GM21737 (cell line): ENCODE results near the gene HMCN1.

ENCODE experiments used
- ATAC-seq: cut with Tn5 transposase; IDR thresholded peaks from one replicate; pipeline ENCODE4 v1.9.1; 2021; ENCODE audit warnings: mild to moderate bottlenecking, moderate library complexity; ENCODE audit not compliant: unreplicated experiment

HMCN1 gene

GRCh38 chr1:186063091-186063657 lies 329.0 kb downstream of the HMCN1 start:
- ATAC-seq = no peak

- no peak for ATAC-seq
Measured at GRCh38 chr1:186066411-186066810, 332.2 kb downstream of the HMCN1 start.

DNA sequence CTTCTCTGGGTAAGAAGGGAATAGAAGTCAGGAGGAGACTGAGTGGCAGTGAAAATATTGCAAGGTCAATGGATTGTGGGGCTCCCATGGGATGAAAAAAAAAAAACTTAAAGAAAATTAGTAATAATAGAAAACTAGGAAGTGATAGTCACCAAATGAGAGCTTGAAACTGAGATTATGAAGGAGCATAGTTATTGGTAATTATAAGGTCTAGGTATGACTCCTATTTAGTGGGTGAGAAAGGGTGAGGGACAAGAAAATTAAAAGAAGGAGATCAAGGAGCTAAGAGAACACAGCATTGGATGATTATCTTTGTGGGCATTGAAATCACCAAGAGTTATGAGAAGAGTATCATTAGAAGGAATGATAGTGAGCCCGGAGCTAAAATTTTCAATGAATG lies 339.5 kb downstream of the HMCN1 start:
- no peak for ATAC-seq

- no peak for ATAC-seq
Measured at GRCh38 chr1:186076006-186076405, 341.8 kb downstream of the HMCN1 start.

GRCh38 chr1:186078245-186078644 lies 344.1 kb downstream of the HMCN1 start:
- peak; percentile 89 for ATAC-seq

DNA sequence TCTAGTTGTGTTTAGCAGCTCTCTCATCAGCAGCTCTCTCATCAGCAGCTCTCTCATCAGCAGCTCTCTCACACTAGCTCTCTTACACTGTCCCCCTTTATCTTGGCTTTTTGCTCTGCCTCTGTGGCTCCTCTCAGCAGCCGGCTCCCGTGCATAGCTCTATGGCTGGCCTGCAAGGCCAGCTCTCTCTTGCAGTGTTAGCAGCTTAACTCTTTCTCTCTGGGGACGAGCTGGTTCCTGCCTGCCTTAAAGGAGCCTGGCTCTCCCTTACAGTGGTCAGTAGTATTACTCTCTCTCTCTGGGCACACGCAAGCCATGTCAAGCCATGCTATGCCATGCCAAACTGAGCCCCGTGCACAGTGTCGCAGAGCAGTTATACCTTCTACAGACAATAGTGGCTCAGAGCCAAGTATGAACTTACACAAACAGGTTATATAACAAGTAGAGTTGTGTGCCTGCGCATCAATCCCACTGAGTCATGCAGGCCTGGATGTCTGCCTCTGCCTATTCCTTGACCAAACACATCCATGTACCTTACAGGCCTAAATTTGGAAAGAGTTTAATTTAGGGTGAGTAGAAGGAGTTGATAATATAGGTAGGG lies 345.0 kb downstream of the HMCN1 start:
- ATAC-seq = no peak

GRCh38 chr1:186082235-186082937 lies 348.2 kb downstream of the HMCN1 start:
- peak; percentile 75 for ATAC-seq

GRCh38 chr1:186086583-186086982 lies 352.4 kb downstream of the HMCN1 start:
- ATAC-seq = no peak

GRCh38 chr1:186089940-186090339 lies 355.7 kb downstream of the HMCN1 start:
- no peak for ATAC-seq

GRCh38 chr1:186091222-186091720 lies 357.1 kb downstream of the HMCN1 start:
- ATAC-seq = no peak

DNA sequence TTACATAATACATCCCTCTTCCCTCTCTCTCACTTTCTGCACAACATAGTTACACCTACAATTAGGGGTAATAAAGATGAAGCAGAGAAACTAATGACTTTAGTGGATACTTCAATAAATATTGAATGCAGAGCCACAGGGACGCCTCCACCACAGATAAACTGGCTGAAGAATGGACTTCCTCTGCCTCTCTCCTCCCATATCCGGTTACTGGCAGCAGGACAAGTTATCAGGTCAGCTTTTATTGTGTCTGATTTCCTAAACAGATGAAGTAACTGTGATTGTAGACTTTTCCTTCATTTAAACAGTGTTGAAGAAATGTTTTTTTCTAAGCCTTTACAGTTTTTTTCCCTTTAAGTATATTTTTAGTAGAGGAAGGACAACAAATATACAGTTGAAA lies 359.2 kb downstream of the HMCN1 start:
- ATAC-seq = no peak

DNA sequence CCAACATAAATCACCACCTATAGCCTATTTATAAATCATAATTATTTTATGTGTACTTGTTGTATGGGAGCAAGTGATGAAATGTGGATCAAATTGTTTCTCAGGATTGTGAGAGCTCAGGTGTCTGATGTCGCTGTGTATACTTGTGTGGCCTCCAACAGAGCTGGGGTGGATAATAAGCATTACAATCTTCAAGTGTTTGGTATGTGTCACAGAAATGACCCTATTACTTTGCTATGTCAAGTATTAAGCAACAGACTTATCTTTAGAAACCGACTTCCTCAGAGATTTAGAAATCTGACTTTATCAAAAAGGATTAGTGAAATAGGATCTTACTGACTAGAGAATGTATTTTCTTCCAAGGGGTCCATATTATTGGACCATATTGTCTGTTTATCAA lies 360.0 kb downstream of the HMCN1 start:
- ATAC-seq = no peak

GRCh38 chr1:186099336-186100104 lies 365.3 kb downstream of the HMCN1 start:
- no peak for ATAC-seq

DNA sequence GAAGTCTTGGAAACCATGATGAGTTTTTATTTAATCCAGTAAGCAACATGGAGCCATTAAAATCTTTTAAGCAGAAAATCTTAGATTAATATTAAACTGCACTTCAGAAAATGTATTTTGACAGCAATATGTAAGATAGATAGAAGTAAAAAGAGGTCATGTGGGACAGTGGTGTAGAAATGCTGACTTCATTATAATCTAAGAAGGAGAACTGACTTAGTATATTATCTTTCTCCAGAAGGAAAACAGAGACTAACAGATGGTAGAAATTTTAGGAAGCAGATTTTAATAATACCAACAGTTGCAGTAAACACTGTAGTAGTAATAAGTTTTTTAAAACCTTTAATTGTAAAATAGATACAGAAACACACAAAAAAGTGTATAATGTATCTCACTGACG lies 367.9 kb downstream of the HMCN1 start:
- no peak for ATAC-seq

- no peak for ATAC-seq
Measured at GRCh38 chr1:186102547-186103148, 368.5 kb downstream of the HMCN1 start.

DNA sequence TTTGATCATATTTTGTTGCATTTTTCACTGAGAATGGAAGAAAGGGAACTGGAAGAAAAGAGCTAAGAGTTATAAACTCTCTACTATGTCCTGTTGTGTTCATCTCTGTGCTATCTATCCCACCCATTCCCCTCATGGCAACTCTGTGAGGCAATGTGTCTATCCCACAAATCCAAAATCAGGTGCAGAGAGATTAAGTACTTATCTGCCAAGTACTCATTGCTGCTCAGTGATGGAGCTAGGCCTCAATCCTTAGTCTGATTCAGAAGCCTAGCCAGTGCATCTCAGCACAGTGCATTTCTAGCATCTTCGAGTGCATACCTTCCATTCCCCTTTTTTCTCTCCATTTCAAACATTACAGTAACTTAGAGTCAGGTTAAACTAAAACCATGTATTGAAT lies 370.3 kb downstream of the HMCN1 start:
- no peak for ATAC-seq

DNA sequence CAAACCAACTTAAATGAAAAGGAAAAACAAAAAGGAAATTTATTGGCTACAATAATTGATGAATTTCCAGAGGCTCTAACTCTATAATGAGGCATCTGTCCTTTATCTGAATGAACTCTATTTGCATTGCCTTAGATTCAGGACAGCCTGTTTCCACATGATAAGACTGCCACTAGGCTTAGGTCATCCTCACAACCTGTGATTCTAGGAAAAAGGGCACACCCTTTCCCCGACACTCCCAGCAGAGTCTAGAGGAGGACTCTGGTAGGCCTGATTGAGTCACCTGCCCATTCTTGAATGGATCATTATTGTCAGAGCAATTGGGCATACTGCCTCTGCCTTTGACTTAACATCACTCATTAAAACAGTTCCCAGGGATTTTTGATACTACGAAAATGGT lies 378.1 kb downstream of the HMCN1 start:
- no peak for ATAC-seq

- ATAC-seq = no peak
Measured at GRCh38 chr1:186113461-186113860, 379.3 kb downstream of the HMCN1 start.

DNA sequence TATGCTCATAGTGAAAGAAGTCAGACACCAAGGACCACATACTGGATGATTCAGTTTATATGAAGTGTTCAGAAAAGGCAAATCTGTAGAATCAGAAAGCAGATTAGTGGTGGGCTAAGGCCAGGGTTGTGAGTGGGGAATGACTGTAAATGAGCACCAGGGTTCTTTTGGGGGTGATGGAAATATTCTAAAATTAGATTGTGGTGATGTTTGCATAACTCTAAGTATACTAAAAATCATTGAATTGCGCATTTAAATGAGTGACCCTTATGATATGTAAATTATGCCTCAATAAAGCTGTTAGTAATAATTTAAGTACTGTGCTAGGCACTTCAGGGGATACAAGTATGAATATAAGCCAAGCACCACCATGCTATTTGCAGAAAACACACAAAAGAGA lies 384.5 kb downstream of the HMCN1 start:
- no peak for ATAC-seq

- no peak for ATAC-seq
Measured at GRCh38 chr1:186122837-186123236, 388.6 kb downstream of the HMCN1 start.

DNA sequence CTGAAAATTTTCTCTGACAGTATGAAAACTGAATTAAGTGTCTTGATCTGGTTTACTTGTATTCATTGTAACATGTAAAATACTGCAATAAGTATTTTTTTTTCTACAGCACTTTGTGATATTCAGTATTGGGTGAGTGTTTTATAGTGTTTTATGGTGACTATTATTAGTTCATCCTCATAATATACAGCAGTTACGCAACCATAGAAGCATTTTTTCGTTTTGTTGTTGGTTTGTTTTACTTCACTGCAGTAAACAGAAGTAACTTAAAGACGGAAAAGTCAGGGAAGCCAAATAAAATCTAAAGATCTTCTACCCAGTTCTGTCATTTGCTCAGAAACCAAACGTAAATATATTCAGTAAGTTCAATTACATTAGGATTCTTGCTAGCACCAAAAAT lies 390.8 kb downstream of the HMCN1 start:
- no peak for ATAC-seq
